Glutamatergic neuron (in vitro differentiated cells): Measurements from ENCODE around the gene TTLL13. TPM values are rescaled to one million over a fixed set of nuclear protein-coding genes. Genes with fewer than 3 reads are reported as not detected.
"Not testable (repeated sequence)": the region's sequence is repeated elsewhere in the genome, so short reads cannot be mapped to it uniquely, and the experiment has no call there.

ENCODE experiments used
- DNase-seq: peaks from one replicate; pipeline ENCODE4 v3.0.0; 2022
- H3K27ac Mint-ChIP-seq: one replicate; pipeline ENCODE4 v1.8.0; 2020; ENCODE audit warnings: mild to moderate bottlenecking, mixed read lengths, inconsistent platforms; ENCODE audit not compliant: unreplicated experiment
- H3K27me3 Mint-ChIP-seq: one replicate; pipeline ENCODE4 v1.8.0; 2020; ENCODE audit warnings: mild to moderate bottlenecking, moderate library complexity, mixed read lengths, inconsistent platforms; ENCODE audit not compliant: unreplicated experiment
- H3K36me3 Mint-ChIP-seq: one replicate; pipeline ENCODE4 v1.8.0; 2020; ENCODE audit warnings: mild to moderate bottlenecking, mixed read lengths, inconsistent platforms; ENCODE audit not compliant: unreplicated experiment
- H3K4me1 Mint-ChIP-seq: one replicate; pipeline ENCODE4 v1.8.0; 2020; ENCODE audit warnings: mild to moderate bottlenecking, low read depth, mixed read lengths, inconsistent platforms; ENCODE audit not compliant: unreplicated experiment
- H3K4me3 Mint-ChIP-seq: one replicate; pipeline ENCODE4 v1.8.0; 2020; ENCODE audit warnings: mild to moderate bottlenecking, mixed read lengths, inconsistent platforms; ENCODE audit not compliant: unreplicated experiment
- H3K9me3 Mint-ChIP-seq: one replicate; pipeline ENCODE4 v1.8.0; 2020; ENCODE audit warnings: mild to moderate bottlenecking, moderate library complexity, mixed read lengths, inconsistent platforms; ENCODE audit not compliant: unreplicated experiment
- total RNA-seq: library from RNA; stranded (reverse); fragmentation: NEBNext Ultra II Directional; extraction: Animal tissue kit (Norgen Biotek cat#: 25700); gene quantifications from one replicate; pipeline ENCODE4 v1.2.1, GENCODE V29; 2021; ENCODE audit not compliant: unreplicated experiment
- TF ChIP-seq, protein P1 (sequence below): fragments of 200-600 bp; sonication (generic); IDR thresholded peaks from one replicate; pipeline ENCODE4 v1.5.0; 2021; ENCODE audit not compliant: partially characterized antibody, unreplicated experiment

The TTLL13 gene
- total RNA-seq, 1 donor from 2014 or later = not detected

DNA sequence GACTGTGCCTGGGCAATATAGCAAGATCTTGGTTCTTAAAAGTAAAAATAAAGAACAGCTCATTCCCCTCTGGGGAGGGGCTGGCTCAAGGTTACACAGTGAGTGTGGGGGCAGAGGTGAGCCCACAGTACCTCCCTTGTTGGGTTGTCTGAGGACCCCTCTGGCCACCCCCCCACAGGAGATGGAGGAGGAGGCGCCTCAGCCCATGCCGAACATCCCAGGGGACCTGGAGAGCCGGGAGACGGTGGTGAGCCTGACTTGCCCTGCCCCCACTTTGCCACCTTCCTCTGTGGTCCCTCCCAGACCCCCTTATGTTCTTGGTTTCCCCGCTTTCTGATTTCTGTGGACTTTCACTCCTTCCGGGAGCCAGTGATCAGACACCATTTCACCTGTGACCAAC lies 44.8 kb downstream of the TTLL13 start:
- no peak for DNase-seq
- no peak overlapping the region for H3K27ac Mint-ChIP-seq
- H3K9me3 Mint-ChIP-seq = peaks cover 4% of the 10 kb centered on the region
- H3K36me3 Mint-ChIP-seq = no peaks in the 10 kb centered on the region
- H3K4me1 Mint-ChIP-seq = peaks cover 2% of the 10 kb centered on the region
- no peak overlapping the region for H3K4me3 Mint-ChIP-seq
- TF ChIP-seq, protein P1, sequence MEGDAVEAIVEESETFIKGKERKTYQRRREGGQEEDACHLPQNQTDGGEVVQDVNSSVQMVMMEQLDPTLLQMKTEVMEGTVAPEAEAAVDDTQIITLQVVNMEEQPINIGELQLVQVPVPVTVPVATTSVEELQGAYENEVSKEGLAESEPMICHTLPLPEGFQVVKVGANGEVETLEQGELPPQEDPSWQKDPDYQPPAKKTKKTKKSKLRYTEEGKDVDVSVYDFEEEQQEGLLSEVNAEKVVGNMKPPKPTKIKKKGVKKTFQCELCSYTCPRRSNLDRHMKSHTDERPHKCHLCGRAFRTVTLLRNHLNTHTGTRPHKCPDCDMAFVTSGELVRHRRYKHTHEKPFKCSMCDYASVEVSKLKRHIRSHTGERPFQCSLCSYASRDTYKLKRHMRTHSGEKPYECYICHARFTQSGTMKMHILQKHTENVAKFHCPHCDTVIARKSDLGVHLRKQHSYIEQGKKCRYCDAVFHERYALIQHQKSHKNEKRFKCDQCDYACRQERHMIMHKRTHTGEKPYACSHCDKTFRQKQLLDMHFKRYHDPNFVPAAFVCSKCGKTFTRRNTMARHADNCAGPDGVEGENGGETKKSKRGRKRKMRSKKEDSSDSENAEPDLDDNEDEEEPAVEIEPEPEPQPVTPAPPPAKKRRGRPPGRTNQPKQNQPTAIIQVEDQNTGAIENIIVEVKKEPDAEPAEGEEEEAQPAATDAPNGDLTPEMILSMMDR = no peak
- peaks cover 7% of the 10 kb centered on the region for H3K27me3 Mint-ChIP-seq

DNA sequence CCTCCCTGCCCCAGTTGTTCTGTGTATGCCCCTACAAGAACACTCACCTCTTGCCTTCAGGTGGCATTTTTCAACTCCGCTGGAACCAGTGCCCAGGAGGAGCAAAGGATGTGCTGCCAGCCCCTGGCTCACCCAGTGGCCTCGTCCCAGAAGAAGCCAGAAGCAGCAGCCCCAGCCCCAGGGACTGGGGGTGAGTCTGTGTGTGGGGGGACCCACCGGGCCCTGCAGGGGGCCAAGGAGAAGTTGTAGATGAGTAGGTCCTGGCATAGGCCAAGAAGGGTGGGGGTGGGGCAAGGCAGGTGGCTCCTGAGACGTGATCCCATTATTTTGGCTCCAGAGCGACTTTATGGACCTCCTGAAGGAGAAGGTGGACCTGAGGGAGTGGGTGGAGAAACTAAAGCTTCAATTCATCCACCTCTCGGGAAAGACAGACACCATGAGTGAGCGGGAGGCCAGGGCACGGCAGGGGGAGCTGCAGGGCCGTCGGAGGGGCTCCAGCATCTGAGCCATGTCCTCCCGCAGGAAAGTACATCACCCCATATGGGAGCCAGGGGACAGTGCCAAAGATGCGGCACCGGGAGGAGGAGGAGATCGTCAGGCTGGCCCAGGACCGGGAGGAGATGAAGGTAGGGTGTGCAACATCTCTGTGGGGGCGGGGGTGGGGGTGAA lies 45.4 kb downstream of the TTLL13 start:
- Mint-ChIP-seq H3K27ac (no peak overlapping the region), H3K36me3 (no peaks in the 10 kb centered on the region), H3K27me3 (peaks cover 7% of the 10 kb centered on the region), H3K4me1 (peaks cover 2% of the 10 kb centered on the region), H3K4me3 (no peak overlapping the region), H3K9me3 (peaks cover 4% of the 10 kb centered on the region)
- TF ChIP-seq, protein P1 = no peak
- no peak for DNase-seq

DNA sequence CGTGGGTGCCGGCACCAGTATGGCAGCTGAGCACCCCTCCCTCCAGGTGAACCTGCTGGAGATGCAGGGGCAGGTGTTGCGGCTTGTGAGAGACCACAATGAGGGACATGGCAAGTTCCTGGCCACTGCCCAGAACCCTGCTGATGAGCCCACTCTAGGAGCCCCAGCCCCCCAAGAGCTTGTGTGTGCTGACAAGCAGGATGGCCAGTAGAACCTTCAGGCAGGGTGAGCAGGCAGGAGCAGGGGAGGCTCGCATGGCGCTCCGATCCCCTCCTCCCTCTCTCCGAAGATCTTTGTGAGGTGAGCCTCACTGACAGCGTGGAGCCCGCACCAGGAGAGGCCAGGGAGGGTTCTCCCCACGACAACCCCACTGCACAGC lies 45.9 kb downstream of the TTLL13 start:
- no peak for DNase-seq
- TF ChIP-seq, protein P1 = no peak
- Mint-ChIP-seq H3K4me3 (no peak overlapping the region), H3K4me1 (peaks cover 2% of the 10 kb centered on the region), H3K27me3 (peaks cover 7% of the 10 kb centered on the region), H3K36me3 (no peaks in the 10 kb centered on the region), H3K27ac (no peak overlapping the region), H3K9me3 (peaks cover 4% of the 10 kb centered on the region)

DNA sequence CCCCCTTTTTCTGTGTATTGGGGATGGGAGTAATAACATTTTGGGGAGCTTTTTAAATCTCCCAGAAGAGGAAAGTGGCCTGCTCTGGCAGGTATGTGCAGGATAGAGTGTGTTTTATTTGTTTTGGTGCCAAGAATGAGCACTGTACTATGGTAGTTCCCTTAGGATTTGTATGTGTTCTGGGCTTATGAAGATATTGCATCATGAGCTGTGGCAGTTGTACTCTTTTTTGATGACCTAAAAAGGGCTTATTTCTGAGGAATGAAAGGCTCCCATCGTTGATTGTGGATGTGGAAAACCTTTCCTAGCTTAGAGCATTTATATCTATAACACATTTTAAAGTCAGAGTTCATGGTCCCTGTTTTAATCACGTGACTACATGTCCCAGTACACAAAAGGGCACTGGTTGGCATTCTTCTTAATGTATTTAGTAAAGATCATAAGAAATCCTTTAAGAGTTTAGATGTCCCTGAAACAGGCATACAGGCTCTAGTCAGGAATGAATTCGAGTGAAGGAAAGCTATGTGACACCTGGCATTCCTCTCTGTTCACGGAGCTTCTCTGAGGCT lies 47.0 kb downstream of the TTLL13 start:
- H3K27me3 Mint-ChIP-seq, H3K4me3 Mint-ChIP-seq, H3K36me3 Mint-ChIP-seq, DNase-seq, H3K9me3 Mint-ChIP-seq, H3K4me1 Mint-ChIP-seq, H3K27ac Mint-ChIP-seq: not testable (repeated sequence)

DNA sequence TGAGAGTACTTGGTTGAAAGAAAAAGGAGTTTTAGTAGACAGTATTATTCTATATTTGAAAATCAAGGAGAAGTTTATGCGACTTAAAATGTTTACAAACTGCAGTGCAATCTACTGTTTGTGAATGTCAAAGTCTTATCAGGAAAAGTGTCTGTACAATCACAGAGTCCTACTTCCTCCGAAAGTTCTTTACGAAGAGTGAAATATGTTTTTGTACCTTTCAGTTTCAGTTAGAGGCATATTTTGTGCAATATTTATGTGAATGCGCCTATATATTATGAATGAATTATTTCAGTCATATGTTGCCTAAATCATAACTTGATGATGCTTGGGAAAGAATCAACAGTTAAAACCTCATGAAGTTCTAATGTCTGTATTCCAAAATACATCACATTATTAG lies 47.7 kb downstream of the TTLL13 start:
- H3K4me1 Mint-ChIP-seq = peaks cover 2% of the 10 kb centered on the region

More for the DNA sequence above, 47.7 kb downstream of the TTLL13 start:
- TF ChIP-seq, protein P1 = no peak
- no peak overlapping the region for H3K27ac Mint-ChIP-seq
- H3K27me3 Mint-ChIP-seq = peaks cover 7% of the 10 kb centered on the region
- peaks cover 4% of the 10 kb centered on the region for H3K9me3 Mint-ChIP-seq
- H3K4me3 Mint-ChIP-seq = no peak overlapping the region
- no peak for DNase-seq
- H3K36me3 Mint-ChIP-seq = no peaks in the 10 kb centered on the region
